Keratinocyte (primary cell): ENCODE results near the gene C12orf42.
"Not testable (repeated sequence)": the region's sequence is repeated elsewhere in the genome, so short reads cannot be mapped to it uniquely, and the experiment has no call there.

Experiments
- CTCF ChIP-seq, 3 experiments: IDR thresholded peaks in 1 of 3; conservative IDR thresholded peaks in 1 of 3; optimal IDR thresholded peaks in 1 of 3; 2 replicates in 2 of 3; 3 replicates in 1 of 3; pipeline versions ENCODE3 to v1.5.1; 2011; ENCODE audit warnings: low read length in 3 of 3, mild to moderate bottlenecking in 3 of 3, moderate library complexity in 2 of 3, control low read depth in 1 of 3, inconsistent platforms in 1 of 3; ENCODE audit not compliant: insufficient read depth in 2 of 3; ENCODE audit errors: extremely low read depth in 1 of 3
- EZH2 ChIP-seq: IDR thresholded peaks from one replicate; pipeline ENCODE4 v1.6.1; 2012; ENCODE audit warnings: inconsistent platforms, mild to moderate bottlenecking, low read length, moderate library complexity

GRCh38 chr12:103434165-103435105 is 61.3 kb downstream of the C12orf42 start:
- TF ChIP-seq CTCF (optimal IDR thresholded peaks at IDR 0.05 in 1 of 3, IDR thresholded peaks at IDR 0.05 in 1 of 3, conservative IDR thresholded peaks at IDR 0.05 in 1 of 3; ENCODE audit: extremely low read depth in 1 of 3, insufficient read depth in 2 of 3, low read length in 3 of 3); EZH2: not testable (repeated sequence)
